Measurements from ENCODE around the gene CHRNA3.

The CHRNA3 gene

GRCh38 chr15:78620021-78620526, 722 bp downstream of the CHRNA3 start:
- no peak overlapping the region for H3K27ac ChIP-seq
- H3K79me2 ChIP-seq = no peaks in the 10 kb centered on the region
- no peak overlapping the region for H3K4me3 ChIP-seq (ENCODE audit: low read depth, low read length)
- no peaks in the 10 kb centered on the region for H3K36me3 ChIP-seq (ENCODE audit: control insufficient read depth, insufficient read depth, low read length)
- H3K4me2 ChIP-seq (ENCODE audit: low read length) = peak overlapping the region; percentile 47
- no peak for TF ChIP-seq CTCF (IDR thresholded peaks at IDR 0.05)
- no peak overlapping the region for H3K9ac ChIP-seq
- H3K27me3 ChIP-seq (ENCODE audit: control insufficient read depth, insufficient read depth, low read length) = peaks cover 6% of the 10 kb centered on the region
- no peak overlapping the region for H2AFZ ChIP-seq
- no peaks in the 10 kb centered on the region for H3K4me1 ChIP-seq
- no peaks in the 10 kb centered on the region for H3K9me3 ChIP-seq (ENCODE audit: control insufficient read depth, low read length)

GRCh38 chr15:78619022-78619950, 1.5 kb downstream of the CHRNA3 start:
- Histone ChIP-seq H3K4me2 (ENCODE audit: low read length) (no peak overlapping the region), H3K27ac (no peak overlapping the region), H3K79me2 (no peaks in the 10 kb centered on the region), H3K9me3 (ENCODE audit: control insufficient read depth, low read length) (no peaks in the 10 kb centered on the region), H2AFZ (no peak overlapping the region), H3K4me1 (no peaks in the 10 kb centered on the region), H3K27me3 (ENCODE audit: control insufficient read depth, insufficient read depth, low read length) (peaks cover 6% of the 10 kb centered on the region), H3K4me3 (ENCODE audit: low read depth, low read length) (no peak overlapping the region), H3K9ac (no peak overlapping the region), H3K36me3 (ENCODE audit: control insufficient read depth, insufficient read depth, low read length) (no peaks in the 10 kb centered on the region)
- TF ChIP-seq CTCF (IDR thresholded peaks at IDR 0.05) = no peak

GRCh38 chr15:78618490-78618934, 2.3 kb downstream of the CHRNA3 start:
- Histone ChIP-seq H3K4me3 (ENCODE audit: low read depth, low read length) (no peak overlapping the region), H3K9ac (no peak overlapping the region), H3K79me2 (no peaks in the 10 kb centered on the region), H3K4me1 (no peaks in the 10 kb centered on the region), H3K9me3 (ENCODE audit: control insufficient read depth, low read length) (no peaks in the 10 kb centered on the region), H2AFZ (no peak overlapping the region), H3K36me3 (ENCODE audit: control insufficient read depth, insufficient read depth, low read length) (no peaks in the 10 kb centered on the region), H3K27ac (no peak overlapping the region), H3K4me2 (ENCODE audit: low read length) (no peak overlapping the region), H3K27me3 (ENCODE audit: control insufficient read depth, insufficient read depth, low read length) (peaks cover 6% of the 10 kb centered on the region)
- TF ChIP-seq CTCF (IDR thresholded peaks at IDR 0.05) = peak; percentile 78

GRCh38 chr15:78618064-78618463, 2.7 kb downstream of the CHRNA3 start:
- no peaks in the 10 kb centered on the region for H3K9me3 ChIP-seq (ENCODE audit: control insufficient read depth, low read length)
- no peaks in the 10 kb centered on the region for H3K4me1 ChIP-seq
- H3K4me2 ChIP-seq (ENCODE audit: low read length) = no peak overlapping the region
- H3K36me3 ChIP-seq (ENCODE audit: control insufficient read depth, insufficient read depth, low read length) = no peaks in the 10 kb centered on the region
- no peak overlapping the region for H3K9ac ChIP-seq
- no peak overlapping the region for H2AFZ ChIP-seq
- no peak for TF ChIP-seq CTCF (IDR thresholded peaks at IDR 0.05)
- H3K4me3 ChIP-seq (ENCODE audit: low read depth, low read length) = no peak overlapping the region
- peaks cover 6% of the 10 kb centered on the region for H3K27me3 ChIP-seq (ENCODE audit: control insufficient read depth, insufficient read depth, low read length)
- no peaks in the 10 kb centered on the region for H3K79me2 ChIP-seq
- no peak overlapping the region for H3K27ac ChIP-seq
